Neural cell (in vitro differentiated cells): ENCODE data around the gene AGO3.

Experiments
- EP300 ChIP-seq: fragments of 450-650 bp; conservative IDR thresholded peaks from 2 replicates; pipeline ENCODE4 v1.6.1; 2014; ENCODE audit warnings: antibody characterized with exemption, mild to moderate bottlenecking, moderate library complexity; ENCODE audit not compliant: poor library complexity, severe bottlenecking
- EZH2 ChIP-seq: fragments of 200-600, 300-800 bp; shearing (Covaris generic), sonication (generic); IDR thresholded peaks from 2 replicates; pipeline ENCODE4 v1.6.1; 2014; ENCODE audit warnings: antibody characterized with exemption, low read length, borderline replicate concordance, mild to moderate bottlenecking; ENCODE audit not compliant: insufficient read depth, poor library complexity, severe bottlenecking
- MXI1 ChIP-seq: fragments of 450-650 bp; conservative IDR thresholded peaks from 2 replicates; pipeline ENCODE4 v1.6.1; 2014; ENCODE audit warnings: antibody characterized with exemption, mild to moderate bottlenecking; ENCODE audit not compliant: poor library complexity, severe bottlenecking
- POLR2AphosphoS5 ChIP-seq: IDR thresholded peaks from 2 replicates; pipeline ENCODE4 v1.6.1; 2012
- RAD21 ChIP-seq: fragments of 450-650 bp; conservative IDR thresholded peaks from 2 replicates; pipeline ENCODE4 v1.6.1; 2014; ENCODE audit warnings: antibody characterized with exemption, mild to moderate bottlenecking, moderate library complexity
- SMC3 ChIP-seq: fragments of 450-650 bp; conservative IDR thresholded peaks from 2 replicates; pipeline ENCODE4 v1.6.1; 2014; ENCODE audit warnings: antibody characterized with exemption, mild to moderate bottlenecking, moderate library complexity; ENCODE audit not compliant: poor library complexity
- TAF1 ChIP-seq: IDR thresholded peaks from 2 replicates; pipeline ENCODE4 v1.6.1; 2012; ENCODE audit warnings: low read depth
- TF ChIP-seq, protein P1 (sequence below): fragments of 450-650 bp; IDR thresholded peaks from 2 replicates; pipeline ENCODE4 v1.5.1; 2014; ENCODE audit warnings: antibody characterized with exemption, mild to moderate bottlenecking, moderate library complexity; ENCODE audit not compliant: poor library complexity, severe bottlenecking
- TF ChIP-seq, protein P2 (sequence below): IDR thresholded peaks from 2 replicates; pipeline ENCODE4 v1.6.1; 2012; ENCODE audit warnings: borderline replicate concordance

DNA sequence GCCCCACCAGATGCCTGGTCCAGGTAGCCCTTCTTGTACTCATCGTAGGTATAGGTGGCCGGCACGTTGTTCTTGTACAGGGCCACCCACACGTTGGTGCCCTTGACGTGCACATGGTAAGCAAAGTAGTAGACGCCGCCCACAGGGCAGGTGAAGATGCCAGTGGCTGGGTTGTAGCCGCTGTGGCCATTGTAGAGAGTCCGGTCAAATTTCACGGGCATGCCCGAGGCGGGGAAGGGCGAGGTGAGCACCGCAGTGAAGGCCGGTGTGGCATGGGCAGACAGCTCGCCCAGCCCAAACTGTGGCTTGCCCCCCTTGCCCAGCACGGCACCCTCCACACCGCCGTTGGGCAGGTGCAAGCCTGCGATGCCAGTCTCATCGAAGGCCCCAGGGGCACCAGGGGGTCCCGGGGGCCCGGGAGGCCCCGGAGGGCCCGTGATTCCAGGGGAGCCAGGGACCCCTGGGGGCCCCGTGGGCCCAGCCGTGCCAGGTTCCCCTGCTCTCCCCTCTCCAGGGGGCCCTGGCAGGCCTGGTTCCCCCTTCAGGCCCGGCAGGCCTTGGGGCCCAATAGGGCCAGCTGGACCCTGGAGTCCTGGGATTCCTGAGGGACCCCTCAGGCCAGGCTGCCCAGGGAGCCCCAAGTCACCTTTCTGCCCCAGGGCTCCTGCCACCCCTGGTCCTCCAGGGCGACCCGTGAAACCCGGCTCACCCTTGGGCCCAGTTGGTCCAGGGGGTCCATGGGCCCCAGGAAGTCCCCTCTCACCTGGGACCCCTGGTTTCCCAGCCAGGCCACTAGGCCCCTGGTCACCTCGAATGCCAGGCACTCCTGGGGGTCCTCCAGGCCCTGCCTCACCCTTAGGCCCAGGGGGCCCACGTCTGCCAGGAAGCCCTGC is 167.0 kb downstream of the AGO3 start:
- TF ChIP-seq, protein P1, sequence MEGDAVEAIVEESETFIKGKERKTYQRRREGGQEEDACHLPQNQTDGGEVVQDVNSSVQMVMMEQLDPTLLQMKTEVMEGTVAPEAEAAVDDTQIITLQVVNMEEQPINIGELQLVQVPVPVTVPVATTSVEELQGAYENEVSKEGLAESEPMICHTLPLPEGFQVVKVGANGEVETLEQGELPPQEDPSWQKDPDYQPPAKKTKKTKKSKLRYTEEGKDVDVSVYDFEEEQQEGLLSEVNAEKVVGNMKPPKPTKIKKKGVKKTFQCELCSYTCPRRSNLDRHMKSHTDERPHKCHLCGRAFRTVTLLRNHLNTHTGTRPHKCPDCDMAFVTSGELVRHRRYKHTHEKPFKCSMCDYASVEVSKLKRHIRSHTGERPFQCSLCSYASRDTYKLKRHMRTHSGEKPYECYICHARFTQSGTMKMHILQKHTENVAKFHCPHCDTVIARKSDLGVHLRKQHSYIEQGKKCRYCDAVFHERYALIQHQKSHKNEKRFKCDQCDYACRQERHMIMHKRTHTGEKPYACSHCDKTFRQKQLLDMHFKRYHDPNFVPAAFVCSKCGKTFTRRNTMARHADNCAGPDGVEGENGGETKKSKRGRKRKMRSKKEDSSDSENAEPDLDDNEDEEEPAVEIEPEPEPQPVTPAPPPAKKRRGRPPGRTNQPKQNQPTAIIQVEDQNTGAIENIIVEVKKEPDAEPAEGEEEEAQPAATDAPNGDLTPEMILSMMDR: no peak
- TF ChIP-seq EZH2: no peak
- TF ChIP-seq, protein P2, sequence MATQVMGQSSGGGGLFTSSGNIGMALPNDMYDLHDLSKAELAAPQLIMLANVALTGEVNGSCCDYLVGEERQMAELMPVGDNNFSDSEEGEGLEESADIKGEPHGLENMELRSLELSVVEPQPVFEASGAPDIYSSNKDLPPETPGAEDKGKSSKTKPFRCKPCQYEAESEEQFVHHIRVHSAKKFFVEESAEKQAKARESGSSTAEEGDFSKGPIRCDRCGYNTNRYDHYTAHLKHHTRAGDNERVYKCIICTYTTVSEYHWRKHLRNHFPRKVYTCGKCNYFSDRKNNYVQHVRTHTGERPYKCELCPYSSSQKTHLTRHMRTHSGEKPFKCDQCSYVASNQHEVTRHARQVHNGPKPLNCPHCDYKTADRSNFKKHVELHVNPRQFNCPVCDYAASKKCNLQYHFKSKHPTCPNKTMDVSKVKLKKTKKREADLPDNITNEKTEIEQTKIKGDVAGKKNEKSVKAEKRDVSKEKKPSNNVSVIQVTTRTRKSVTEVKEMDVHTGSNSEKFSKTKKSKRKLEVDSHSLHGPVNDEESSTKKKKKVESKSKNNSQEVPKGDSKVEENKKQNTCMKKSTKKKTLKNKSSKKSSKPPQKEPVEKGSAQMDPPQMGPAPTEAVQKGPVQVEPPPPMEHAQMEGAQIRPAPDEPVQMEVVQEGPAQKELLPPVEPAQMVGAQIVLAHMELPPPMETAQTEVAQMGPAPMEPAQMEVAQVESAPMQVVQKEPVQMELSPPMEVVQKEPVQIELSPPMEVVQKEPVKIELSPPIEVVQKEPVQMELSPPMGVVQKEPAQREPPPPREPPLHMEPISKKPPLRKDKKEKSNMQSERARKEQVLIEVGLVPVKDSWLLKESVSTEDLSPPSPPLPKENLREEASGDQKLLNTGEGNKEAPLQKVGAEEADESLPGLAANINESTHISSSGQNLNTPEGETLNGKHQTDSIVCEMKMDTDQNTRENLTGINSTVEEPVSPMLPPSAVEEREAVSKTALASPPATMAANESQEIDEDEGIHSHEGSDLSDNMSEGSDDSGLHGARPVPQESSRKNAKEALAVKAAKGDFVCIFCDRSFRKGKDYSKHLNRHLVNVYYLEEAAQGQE: no peak
- TF ChIP-seq TAF1: no peak
- TF ChIP-seq EP300: no peak
- TF ChIP-seq RAD21: no peak
- TF ChIP-seq POLR2AphosphoS5: no peak
- no peak for TF ChIP-seq SMC3
- TF ChIP-seq MXI1: no peak
